Esophagus (tissue), 2 donors: Measurements from ENCODE around the gene PTPRC. TPM values are rescaled to one million over a fixed set of nuclear protein-coding genes. Genes with fewer than 3 reads are reported as not detected.

Source experiments
- H3K27ac ChIP-seq, 2 donors: one replicate each; pipeline ENCODE4 v1.5.1; 2013; ENCODE audit warnings: low read depth in 2 of 2, mild to moderate bottlenecking in 2 of 2, inconsistent platforms in 1 of 2, low read length in 1 of 2, moderate library complexity in 1 of 2
- H3K27me3 ChIP-seq, 2 donors: one replicate each; pipeline ENCODE4 v1.6.1; 2013; ENCODE audit warnings: low read length in 2 of 2, control low read depth in 1 of 2, mild to moderate bottlenecking in 1 of 2; ENCODE audit not compliant: insufficient read depth in 2 of 2, control insufficient read depth in 1 of 2
- H3K36me3 ChIP-seq, 2 donors: one replicate each; pipeline ENCODE4 v1.6.1; 2013; ENCODE audit warnings: low read length in 1 of 2; ENCODE audit not compliant: control insufficient read depth in 2 of 2, insufficient read depth in 2 of 2
- H3K4me1 ChIP-seq, 2 donors: one replicate each; pipeline ENCODE4 v1.6.1; 2013; ENCODE audit warnings: low read length in 1 of 2; ENCODE audit not compliant: control insufficient read depth in 2 of 2, insufficient read depth in 2 of 2
- H3K4me3 ChIP-seq, 2 donors: one replicate each; pipeline ENCODE4 v1.5.1; 2013; ENCODE audit warnings: low read length in 2 of 2, mild to moderate bottlenecking in 2 of 2, low read depth in 1 of 2, moderate library complexity in 1 of 2
- H3K9me3 ChIP-seq, 2 donors: one replicate each; pipeline ENCODE4 v1.6.1; 2013; ENCODE audit warnings: mild to moderate bottlenecking in 2 of 2, low read depth in 1 of 2, low read length in 1 of 2, moderate library complexity in 1 of 2; ENCODE audit not compliant: control insufficient read depth in 2 of 2, insufficient read depth in 1 of 2
- WGBS, 2 donors: extraction: QIAGEN DNeasy Blood & Tissue Kit; methylation state at CpG; one replicate each; pipeline ENCODE4 v1.1.7; 2013; 5-methylcytosine and 5-hydroxymethylcytosine counted together
- polyA plus RNA-seq, 2 donors: library from polyadenylated mRNA; stranded (reverse); fragments of 200-250 nt; gene quantifications; one replicate each; pipeline ENCODE4 v1.2.3, GENCODE V29; 2013
- donor health status: healthy with polysubstance abuse.
- donor health status: Bipolar disorder and iron deficiency.

Gene PTPRC
- polyA plus RNA-seq, 2 donors = 1.2 to 3.0 TPM

DNA sequence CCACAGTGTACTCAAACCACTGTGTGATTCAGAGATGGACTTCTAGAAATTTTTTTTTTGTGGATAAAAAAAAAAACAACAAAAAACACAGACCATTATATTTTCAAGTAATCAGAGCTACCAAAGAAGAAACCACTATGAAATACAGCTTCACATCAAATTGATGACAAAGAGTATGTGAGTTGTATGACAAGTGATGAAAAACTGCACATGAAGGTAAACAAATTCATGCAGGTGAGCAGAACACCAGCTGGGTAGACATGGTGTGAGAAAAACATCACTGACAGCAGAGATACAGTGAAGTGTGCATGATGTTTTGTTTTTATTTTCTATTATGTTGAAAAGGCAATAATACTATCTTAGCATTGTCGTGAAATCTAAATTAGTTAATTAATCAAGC, 8.0 kb upstream of the PTPRC start:
- no peaks in the 10 kb centered on the region for H3K27me3 ChIP-seq

DNA sequence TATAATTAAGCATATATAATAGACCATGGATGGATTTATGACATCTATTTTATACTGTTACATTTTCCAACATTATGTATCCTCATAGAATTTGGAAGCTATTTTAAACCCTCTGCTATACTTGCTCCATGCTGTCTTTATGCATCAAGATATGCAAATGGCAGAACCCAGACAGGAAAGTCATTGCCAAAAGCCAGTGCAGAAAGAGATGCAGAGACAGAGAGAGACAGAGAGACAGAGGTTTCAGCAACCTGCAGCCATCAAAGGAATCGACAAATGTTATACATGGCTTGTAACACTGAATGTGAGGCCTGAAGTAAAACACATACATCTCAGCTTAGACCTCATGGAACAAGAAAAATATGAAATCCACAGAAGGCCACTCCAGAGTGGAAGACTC, 7.5 kb upstream of the PTPRC start:
- H3K4me3 ChIP-seq = no peak overlapping the region
- WGBS, 2 donors = 88 to 92% methylated on average over 1 of the region's 1 CpG

More for the DNA sequence above, 8.0 kb upstream of the PTPRC start:
- 82 to 87% methylated on average over 1 of the region's 1 CpG for WGBS, 2 donors
- Histone ChIP-seq H3K9me3 (no peaks in the 10 kb centered on the region), H3K4me1 (no peaks in the 10 kb centered on the region), H3K4me3 (no peak overlapping the region), H3K36me3 (no peaks in the 10 kb centered on the region), H3K27ac (no peak overlapping the region)

DNA sequence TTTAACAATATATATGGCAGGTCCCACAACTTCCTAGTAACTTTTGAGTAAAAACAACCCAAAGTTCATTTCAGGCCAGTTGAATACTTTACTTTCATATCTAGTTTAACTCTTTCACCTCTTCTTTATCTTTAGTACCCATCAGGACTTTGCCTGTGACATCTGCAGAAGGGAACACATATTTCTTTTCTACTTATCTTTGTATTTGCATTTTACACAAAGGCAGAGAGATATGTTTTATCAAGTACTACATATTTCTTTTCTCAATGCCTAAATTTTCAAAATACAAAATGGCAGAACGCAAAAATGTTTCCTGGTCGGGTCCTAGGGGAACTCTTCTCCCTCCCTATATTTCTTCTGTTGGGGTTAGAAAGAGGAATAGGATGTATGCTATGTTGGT, 6.8 kb upstream of the PTPRC start:
- Histone ChIP-seq H3K27ac (no peak overlapping the region), H3K4me3 (no peak overlapping the region), H3K4me1 (no peaks in the 10 kb centered on the region), H3K27me3 (no peaks in the 10 kb centered on the region), H3K36me3 (no peaks in the 10 kb centered on the region), H3K9me3 (no peaks in the 10 kb centered on the region)
- 74 to 79% methylated on average over 2 of the region's 2 CpGs for WGBS, 2 donors

More for the DNA sequence above, 7.5 kb upstream of the PTPRC start:
- H3K27ac ChIP-seq = no peak overlapping the region
- no peaks in the 10 kb centered on the region for H3K36me3 ChIP-seq
- H3K4me1 ChIP-seq = no peaks in the 10 kb centered on the region
- H3K9me3 ChIP-seq = no peaks in the 10 kb centered on the region
- H3K27me3 ChIP-seq = no peaks in the 10 kb centered on the region

DNA sequence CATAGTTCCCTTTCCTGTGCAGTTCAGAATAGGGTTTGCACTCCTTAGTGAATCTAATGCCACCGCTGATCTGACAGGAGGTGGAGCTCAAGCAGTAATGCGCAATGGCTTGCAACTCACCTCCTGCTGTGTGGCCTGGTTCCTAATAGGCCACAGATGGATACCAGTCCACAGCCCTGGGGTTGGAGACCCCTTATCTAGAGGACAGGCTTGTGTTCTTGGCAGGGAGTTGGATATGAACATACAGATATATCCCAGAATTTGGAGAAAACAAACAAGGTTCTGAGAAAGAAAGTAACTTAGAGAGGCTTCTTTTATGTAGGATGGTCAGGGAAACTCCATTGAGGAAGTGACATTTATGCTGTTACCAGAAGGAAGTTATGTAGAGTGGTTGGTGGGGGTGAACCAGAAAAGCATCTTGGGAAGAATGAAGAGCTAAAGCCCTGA, 5.1 kb upstream of the PTPRC start:
- WGBS, 2 donors = 83 to 91% methylated on average over 2 of the region's 2 CpGs
- Histone ChIP-seq H3K36me3 (no peaks in the 10 kb centered on the region), H3K4me3 (no peak overlapping the region), H3K27ac (no peak overlapping the region), H3K9me3 (no peaks in the 10 kb centered on the region), H3K4me1 (no peaks in the 10 kb centered on the region), H3K27me3 (no peaks in the 10 kb centered on the region)

DNA sequence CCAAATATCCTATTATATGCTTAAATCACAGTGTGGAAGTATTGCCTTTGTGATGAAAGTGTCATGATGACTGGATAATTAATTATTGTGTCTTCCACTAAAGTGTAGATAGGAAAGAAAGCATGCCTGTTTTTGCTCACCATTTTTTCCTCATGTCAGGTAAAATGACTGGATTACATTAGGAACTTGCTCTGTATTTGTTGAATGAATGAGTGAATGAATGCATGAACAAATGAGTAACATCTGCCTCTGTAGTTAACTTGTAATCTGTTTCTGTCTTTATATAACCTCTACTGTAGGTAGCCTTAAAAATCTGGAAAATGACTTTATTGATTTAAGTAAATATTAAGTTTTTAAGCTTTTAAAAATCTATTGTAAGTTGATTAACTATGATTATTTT, 2.9 kb upstream of the PTPRC start:
- Histone ChIP-seq H3K27me3 (no peaks in the 10 kb centered on the region), H3K4me1 (no peaks in the 10 kb centered on the region), H3K27ac (no peak overlapping the region), H3K4me3 (no peak overlapping the region), H3K36me3 (no peaks in the 10 kb centered on the region), H3K9me3 (no peaks in the 10 kb centered on the region)

DNA sequence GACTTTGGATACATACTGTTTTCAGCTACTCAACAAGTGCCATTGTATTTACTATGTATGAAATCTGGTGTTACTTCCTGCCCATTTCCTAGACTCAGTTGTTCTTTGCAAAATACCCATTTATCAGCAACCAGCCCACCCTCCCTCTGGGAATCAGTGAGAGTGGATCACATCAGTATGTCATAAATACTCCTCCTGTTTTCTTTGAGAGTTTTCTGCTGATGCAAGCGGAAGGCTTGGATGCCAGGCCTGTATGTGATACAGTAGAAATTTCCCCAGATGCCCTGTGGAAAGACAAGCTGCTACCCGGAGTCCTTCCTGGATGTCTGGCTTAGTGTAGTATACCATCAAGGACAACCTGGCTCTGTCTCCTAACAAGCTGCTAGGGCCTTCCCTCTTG, 2.4 kb upstream of the PTPRC start:
- no peaks in the 10 kb centered on the region for H3K36me3 ChIP-seq

DNA sequence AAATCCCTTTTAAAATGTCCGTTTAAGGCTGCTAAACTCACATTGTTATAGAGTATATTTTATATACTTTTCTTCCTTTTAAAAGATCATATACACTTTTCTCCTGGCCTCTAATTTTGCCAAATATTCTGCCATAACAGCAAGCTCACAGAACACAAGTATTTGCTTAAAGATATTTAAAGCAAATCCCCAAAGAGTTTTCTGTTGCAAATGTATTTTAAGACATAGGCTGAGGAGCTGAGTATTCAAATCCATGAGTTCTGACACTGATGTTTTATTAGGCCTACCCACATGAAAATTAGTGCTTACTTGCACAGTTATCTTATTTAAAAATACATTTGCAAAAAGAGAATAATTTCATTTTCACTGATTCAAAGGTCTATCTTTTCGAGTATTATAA, 1.7 kb upstream of the PTPRC start:
- WGBS, 2 donors = 54 to 60% methylated on average over 2 of the region's 2 CpGs
- H3K36me3 ChIP-seq = no peaks in the 10 kb centered on the region
- no peak overlapping the region for H3K27ac ChIP-seq
- no peaks in the 10 kb centered on the region for H3K4me1 ChIP-seq
- H3K9me3 ChIP-seq = no peaks in the 10 kb centered on the region
- no peaks in the 10 kb centered on the region for H3K27me3 ChIP-seq
- H3K4me3 ChIP-seq = no peak overlapping the region

More for the DNA sequence above, 2.4 kb upstream of the PTPRC start:
- H3K27ac ChIP-seq = no peak overlapping the region
- no peaks in the 10 kb centered on the region for H3K4me1 ChIP-seq
- H3K9me3 ChIP-seq = no peaks in the 10 kb centered on the region
- WGBS, 2 donors = 83 to 84% methylated on average over 2 of the region's 2 CpGs
- H3K27me3 ChIP-seq = no peaks in the 10 kb centered on the region
- H3K4me3 ChIP-seq = no peak overlapping the region

DNA sequence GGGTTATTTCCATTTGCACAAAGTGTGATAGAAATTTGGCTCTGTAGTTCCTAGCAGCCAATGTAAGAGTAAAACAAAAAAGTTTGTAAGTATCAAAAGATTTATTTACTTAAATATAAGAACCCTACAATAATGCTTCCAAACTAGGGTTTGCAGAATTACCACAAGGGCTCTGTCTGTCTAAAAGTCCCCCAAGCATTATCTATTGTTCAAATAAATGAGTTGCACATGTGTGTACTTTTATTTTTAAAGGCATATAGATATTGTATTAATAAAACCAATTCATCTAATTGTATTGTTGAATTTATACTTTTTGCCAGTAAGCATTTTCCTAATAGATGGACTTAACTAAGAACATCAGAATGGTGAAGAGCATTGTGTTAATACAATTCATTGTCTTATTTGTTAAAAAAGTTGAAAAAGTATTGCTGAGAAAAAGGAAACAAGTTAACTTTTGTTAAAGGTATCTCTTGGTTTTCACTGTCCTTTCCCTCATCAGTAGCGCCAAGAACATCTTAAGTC, 863 bp upstream of the PTPRC start:
- Histone ChIP-seq H3K36me3 (no peaks in the 10 kb centered on the region), H3K27ac (peak overlapping the region in 1 of 2 donors; percentile 8), H3K27me3 (no peaks in the 10 kb centered on the region), H3K4me3 (no peak overlapping the region), H3K4me1 (no peaks in the 10 kb centered on the region), H3K9me3 (no peaks in the 10 kb centered on the region)
- WGBS, 2 donors = 73 to 85% methylated on average over 1 of the region's 1 CpG

DNA sequence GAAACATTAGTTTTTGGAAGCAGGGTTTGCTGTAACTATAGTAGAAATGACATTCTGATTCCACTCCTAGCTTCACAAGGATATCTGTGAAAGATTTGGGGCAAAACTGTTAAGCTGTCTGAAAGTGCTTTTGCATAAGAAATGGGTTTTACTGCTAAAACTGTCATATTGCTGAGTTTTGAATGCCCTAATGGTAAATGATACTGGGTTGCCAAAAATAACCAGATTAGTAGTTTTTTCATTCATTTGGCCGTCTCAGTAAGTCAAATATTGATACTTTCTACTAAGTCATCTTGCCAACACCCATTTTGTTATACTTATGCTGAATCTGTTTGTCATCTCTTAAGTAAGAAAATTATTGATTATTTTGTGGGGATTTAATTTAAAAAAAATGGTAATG, 399 bp upstream of the PTPRC start:
- 22 to 28% methylated on average over 1 of the region's 1 CpG for WGBS, 2 donors
- peak overlapping the region in 1 of 2 donors; percentile 8 for H3K27ac ChIP-seq

DNA sequence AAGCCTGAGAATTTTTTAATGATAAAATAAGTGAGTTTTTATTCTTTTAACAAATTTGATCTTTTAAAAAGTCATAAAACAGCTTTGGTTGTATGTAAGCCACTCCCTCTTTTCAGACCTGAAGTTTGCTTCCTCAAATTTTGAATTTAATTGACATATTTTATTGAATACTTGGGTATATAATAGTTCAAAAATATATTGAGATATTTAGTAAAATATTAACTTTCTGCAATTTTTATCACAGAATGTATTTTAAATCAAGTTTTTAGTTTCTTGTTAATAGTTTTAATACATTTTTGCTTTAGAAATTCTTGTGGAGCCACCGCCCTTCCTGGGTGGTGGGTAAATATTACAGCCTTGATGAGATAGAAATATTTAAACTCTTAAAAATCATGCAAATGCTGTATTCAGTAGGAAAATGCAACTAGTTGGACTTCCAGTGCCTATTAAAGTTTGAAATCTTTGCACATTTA, 867 bp downstream of the PTPRC start:
- Histone ChIP-seq H3K9me3 (no peaks in the 10 kb centered on the region), H3K4me1 (no peaks in the 10 kb centered on the region), H3K4me3 (no peak overlapping the region), H3K27ac (no peak overlapping the region), H3K27me3 (no peaks in the 10 kb centered on the region), H3K36me3 (no peaks in the 10 kb centered on the region)
- WGBS, 2 donors = 81 to 85% methylated on average over 1 of the region's 1 CpG

More for the DNA sequence above, 399 bp upstream of the PTPRC start:
- Histone ChIP-seq H3K4me1 (no peaks in the 10 kb centered on the region), H3K27me3 (no peaks in the 10 kb centered on the region), H3K36me3 (no peaks in the 10 kb centered on the region), H3K9me3 (no peaks in the 10 kb centered on the region), H3K4me3 (no peak overlapping the region)
